HG03469 (cell line): Measurements from ENCODE around the gene WAC.

ENCODE experiments used
- ATAC-seq: cut with Tn5 transposase; IDR thresholded peaks from one replicate; pipeline ENCODE4 v1.9.1; 2021; ENCODE audit warnings: mild to moderate bottlenecking, moderate library complexity, moderate number of reproducible peaks; ENCODE audit not compliant: unreplicated experiment

Gene WAC

DNA sequence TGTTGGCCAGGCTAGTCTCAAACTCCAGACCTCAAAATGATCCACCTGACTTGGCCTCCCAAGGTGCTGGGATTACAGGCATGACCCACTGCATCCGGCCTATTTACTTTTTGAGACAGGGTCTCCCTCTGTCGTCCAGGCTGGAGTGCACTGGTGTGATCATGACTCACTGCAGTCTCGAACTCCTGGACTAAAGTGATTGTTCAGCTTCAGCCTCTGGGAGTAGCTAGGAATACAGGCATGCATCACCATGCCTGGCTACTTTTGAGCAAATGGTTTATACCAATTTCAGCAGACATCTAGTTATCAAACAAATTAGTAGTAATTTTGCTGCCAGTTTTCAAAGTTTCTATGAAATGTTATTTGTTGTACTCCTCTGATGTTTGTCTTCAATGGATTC, 2.2 kb upstream of the WAC start:
- no peak for ATAC-seq

GRCh38 chr10:28533186-28533564, 257 bp downstream of the WAC start:
- ATAC-seq = no peak

DNA sequence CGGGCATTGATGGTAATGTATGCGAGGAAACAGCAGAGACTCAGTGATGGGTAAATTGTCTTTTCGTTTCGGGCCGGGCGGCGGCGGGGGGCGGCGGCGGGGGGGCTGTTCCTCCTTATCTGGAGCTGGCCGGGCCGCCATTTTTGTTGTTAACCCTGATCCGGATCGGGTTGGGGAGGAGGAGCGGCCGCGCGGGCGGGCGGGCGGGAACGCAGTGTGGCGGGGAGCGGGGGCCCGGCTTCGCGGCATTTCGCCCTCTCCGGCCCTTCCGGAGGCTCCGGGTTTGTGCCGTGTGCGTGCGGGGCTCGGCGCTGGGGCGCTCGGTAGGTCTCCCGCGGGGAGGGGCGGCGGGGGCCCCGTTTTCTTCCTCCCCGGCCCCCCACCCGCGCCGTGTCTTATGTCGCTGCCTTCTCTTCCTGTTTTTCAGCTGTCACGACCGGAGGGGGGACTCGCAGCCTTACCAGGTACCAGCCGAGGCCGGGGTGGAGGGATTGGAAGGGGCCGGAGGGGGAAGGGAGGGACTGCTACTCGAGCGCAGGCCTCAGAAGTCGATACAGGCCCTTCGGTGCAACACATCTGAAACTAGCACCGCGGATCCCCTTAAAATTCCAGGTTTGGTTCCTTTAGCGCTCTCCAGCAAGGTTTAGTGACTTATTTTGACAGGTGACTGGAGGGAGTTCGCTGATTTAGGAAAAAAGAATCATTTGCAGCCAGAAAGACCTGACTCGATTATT, 820 bp downstream of the WAC start:
- ATAC-seq = no peak

- ATAC-seq = no peak
Measured at GRCh38 chr10:28535846-28536245, 2.9 kb downstream of the WAC start.

- no peak for ATAC-seq
Measured at GRCh38 chr10:28538595-28538994, 5.7 kb downstream of the WAC start.

DNA sequence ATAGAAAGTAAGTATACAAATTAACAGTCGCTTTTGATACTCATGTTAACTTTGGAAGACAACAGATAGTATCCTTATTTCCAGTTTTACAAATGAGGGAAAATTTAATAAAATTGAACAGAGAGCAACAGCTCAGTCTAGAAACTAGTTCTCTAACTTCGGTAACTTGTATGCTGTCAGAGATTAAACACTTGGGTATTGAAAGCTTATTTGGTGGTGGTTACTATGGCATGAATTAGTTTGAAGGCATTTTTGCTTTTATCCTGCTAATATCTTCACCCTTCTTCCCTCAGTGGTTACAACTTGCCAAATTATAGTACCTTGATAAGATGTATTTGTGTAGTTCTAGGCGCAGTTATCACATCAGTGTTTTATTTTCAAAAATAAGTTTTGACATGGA, 7.2 kb downstream of the WAC start:
- no peak for ATAC-seq

DNA sequence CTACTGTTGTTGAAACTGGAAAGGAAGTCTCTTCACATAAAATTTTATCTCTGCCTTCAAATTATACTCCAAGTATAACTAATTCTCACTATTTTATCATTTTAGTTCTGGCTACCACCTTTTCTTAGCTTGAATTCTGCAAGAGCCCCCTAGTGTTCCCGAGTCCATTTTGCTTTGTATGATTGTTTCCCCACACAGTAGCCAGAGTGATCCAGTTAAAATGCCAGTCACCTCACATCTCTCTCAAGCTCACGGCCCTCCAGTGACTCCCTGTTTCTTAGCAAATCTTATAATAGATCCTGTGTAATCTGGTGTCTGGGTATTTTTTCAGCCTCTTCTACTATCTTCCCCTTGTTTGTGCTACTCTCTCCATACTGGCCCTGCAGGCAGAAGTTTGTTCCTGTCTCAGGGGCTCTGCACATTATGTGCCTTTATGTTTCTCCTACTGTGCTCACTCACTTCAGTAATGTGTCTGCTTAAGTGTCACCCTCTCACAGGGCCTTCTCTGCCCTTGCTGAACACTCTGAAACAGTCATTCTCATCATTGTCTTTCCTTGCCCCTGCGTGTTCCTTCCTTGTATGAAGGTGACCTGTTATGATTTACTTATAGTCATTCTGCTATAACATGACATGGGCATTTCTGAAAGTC, 8.9 kb downstream of the WAC start:
- ATAC-seq = no peak

- no peak for ATAC-seq
Measured at GRCh38 chr10:28542728-28543127, 9.8 kb downstream of the WAC start.

DNA sequence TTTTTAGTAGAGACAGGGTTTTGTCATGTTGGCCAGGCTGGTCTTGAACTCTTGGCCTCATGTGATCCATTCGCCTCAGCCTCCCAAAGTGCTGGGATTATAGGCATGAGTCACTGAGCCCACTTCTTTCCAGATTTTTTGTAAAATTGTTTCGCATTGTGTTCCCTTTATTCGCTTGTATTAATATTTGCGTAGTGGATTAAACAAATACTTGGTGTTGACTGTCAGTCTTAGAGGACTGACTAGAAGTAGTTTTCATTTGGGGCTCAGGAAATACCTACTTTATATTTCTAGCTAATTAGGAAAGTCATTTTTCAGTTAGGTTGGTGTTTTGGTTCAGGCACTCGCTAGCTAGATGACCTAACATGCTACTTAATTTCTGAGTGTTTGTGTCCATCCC, 11.1 kb downstream of the WAC start:
- no peak for ATAC-seq

DNA sequence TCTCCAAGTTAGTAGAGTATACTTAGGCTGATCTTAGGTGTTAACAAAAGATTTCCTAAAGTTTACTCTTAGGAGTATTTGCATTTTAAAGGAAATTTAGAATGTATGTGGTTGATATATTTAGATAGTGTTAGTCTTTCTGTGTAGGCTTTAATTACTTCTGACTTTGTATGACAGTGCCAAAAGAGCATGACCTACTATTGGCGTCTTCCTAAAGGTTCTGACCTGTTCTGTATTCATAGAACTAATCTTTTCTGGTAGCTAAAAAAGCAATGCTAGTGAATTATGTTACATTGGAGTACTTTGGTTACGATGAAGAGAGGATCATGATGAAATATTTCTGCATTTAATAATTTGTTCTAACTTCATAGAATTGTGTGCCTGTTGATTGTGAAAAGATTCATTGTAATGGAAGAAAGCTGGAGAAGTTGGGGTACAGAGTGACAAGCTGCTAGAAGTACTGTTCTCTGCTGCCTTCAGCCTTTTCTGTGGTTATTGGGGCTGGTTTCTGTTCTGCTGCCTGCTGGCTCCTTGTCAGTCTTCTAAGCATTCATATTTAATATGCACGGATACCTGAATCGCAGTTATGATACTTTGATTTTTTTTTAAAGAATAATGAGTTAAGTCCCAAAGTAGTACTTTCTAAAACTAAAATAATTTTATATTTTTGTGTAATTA, 13.2 kb downstream of the WAC start:
- ATAC-seq = no peak

- no peak for ATAC-seq
Measured at GRCh38 chr10:28548781-28549498, 16.0 kb downstream of the WAC start.

DNA sequence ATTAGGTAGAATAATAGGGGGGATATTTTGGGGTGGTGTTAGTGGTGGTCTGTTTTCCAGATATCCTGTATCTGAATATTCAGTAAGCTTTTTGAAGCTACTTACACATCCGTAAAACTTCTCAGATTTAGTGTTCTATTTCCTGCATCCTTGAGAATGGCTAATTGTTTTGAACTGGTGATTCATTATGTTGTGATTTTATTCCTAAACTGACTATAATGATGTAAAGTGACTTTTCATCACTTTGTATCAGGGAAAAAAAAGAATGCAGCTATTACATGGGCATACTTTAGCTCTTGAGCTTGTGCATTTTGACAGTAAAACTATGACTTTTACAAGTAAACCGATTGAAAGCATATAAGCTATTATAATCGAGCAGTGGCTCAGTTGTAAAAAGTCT, 18.2 kb downstream of the WAC start:
- ATAC-seq = no peak

GRCh38 chr10:28552775-28553174, 19.9 kb downstream of the WAC start:
- ATAC-seq = no peak

GRCh38 chr10:28554009-28554408, 21.1 kb downstream of the WAC start:
- ATAC-seq = no peak

- ATAC-seq = no peak
Measured at GRCh38 chr10:28554952-28555351, 22.0 kb downstream of the WAC start.

GRCh38 chr10:28555358-28555757, 22.4 kb downstream of the WAC start:
- no peak for ATAC-seq

DNA sequence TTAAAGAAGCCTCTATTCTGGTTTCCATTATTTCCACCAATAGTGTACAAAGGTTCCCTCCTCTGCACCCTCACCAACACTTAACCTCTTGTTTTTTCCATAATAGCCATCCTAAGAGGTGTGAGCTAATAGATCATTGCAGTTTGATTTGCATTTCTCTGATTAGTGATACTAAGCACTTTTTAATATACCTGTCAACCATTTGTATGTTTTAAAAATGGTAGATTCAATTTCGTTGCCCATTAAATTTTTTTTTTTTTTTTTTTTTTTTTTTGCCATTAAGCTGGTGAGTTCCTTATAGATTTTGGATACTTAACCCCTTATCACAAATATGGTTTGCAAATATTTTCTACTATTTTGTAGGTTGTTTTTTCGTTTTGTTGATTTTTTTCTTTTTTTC, 23.2 kb downstream of the WAC start:
- ATAC-seq = no peak

GRCh38 chr10:28558186-28558585, 25.3 kb downstream of the WAC start:
- no peak for ATAC-seq

DNA sequence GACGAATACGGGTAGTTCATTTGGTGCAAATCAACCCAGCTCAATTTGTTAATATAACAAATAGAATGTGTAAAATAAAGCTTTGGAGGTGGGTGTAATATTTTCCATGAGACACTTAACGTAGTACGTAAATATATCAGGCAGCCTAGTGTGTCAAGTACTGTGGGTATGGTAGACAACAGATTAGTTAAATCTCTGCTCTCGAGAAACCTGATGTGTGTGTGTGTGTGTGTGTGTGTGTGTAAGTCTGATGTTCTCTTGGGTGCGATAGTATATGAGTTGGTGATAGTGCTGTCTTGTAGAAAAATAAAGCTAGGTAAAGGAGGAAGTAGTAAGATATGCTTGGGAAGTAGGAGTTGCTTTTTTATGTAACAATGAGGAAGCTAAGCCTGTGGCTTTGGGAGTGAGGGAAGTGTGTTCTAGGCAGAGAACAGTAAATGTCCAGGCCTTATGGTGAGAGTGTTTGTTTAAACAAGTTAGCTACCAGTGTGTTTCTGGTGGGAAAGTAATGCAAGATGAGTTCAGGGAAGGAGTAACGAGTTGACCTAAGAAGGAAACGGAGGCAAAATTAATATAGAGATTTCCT, 26.1 kb downstream of the WAC start:
- no peak for ATAC-seq

DNA sequence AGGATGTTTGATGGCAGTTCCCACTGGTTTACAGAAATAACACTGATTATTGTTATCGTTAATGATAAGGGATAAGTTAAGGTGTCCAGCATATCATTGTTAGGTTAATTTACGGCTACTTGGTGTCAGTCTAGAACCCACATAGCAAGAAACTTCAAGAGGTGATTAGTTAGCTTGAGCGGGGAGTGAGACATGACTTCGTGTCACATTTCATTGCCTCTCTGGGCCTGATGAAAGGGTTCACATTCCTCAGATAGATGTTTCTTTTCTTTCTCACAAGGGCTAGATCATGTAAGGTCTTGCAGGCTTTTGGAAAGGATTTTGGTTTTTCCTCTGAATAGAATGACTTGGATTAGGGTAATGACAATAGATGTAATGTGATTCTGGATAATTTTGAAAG, 26.7 kb downstream of the WAC start:
- ATAC-seq = no peak

- no peak for ATAC-seq
Measured at GRCh38 chr10:28560617-28561016, 27.7 kb downstream of the WAC start.
